ENCODE results near the gene DYSF.

GRCh38 chr2:71559080-71559827 lies 105.9 kb downstream of the DYSF start:
- TF ChIP-seq CTCF (conservative IDR thresholded peaks at IDR 0.05; ENCODE audit: low read length) (no peak), EZH2phosphoT487 (IDR thresholded peaks at IDR 0.05; ENCODE audit: borderline replicate concordance) (no peak)
